ENCODE measurements around the gene PSAPL1.

The PSAPL1 gene

DNA sequence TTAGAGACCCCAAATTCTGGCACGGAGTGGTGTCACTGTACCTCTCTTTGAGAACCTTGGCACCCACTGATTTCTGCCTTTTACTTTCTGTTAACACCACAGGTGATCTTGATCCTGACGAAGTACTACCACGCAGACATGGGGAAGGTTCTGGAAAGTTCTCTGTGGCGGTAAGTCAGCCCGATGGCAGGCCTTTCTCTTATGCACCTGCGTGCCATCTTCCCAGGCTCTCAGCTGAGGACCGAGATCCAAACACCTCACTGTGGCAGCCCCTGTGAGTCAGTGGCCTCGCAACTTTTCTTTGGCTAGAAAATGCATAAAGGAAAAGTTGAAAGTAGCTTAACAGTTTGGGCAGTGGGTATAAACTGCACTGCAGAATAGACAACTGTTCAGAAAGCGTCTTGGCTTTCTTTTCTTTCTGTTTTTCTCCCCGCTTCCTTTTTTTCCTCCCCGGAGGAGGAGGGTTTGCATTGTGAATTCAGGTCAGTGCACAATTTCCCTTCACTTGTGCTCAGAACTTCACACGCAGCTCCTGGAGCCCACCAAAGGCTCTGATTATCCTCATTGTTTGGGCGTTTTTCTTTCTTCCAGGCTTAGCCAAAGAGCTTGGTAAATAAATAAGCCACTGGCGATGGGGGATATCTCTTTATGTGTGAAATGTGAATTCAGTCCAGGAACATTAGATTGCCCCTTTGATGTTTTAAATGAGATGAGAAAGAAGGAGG lies 38.4 kb downstream of the PSAPL1 start:
- DNase-seq (ENCODE audit: low spot score), result no peak

DNA sequence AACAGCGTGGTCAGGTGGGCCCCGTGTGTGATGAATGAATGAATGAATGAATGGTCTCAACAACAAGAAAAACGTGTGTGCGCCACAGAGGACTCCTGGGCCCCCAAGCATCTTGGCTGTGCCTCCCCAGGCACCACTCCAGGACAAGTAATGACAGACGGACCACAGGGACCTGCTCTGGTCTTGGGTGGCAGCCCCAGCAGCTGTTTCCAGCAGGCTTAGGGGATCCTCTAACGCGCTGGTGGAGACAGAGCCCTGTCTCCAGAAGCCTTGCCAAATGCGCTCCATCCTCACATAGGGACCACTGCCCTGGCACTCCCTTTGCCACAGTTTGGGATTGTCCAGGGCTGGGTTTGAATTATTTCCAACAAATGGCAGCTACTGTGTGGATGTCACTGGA lies 39.1 kb downstream of the PSAPL1 start:
- no peak for DNase-seq (ENCODE audit: low spot score)

DNA sequence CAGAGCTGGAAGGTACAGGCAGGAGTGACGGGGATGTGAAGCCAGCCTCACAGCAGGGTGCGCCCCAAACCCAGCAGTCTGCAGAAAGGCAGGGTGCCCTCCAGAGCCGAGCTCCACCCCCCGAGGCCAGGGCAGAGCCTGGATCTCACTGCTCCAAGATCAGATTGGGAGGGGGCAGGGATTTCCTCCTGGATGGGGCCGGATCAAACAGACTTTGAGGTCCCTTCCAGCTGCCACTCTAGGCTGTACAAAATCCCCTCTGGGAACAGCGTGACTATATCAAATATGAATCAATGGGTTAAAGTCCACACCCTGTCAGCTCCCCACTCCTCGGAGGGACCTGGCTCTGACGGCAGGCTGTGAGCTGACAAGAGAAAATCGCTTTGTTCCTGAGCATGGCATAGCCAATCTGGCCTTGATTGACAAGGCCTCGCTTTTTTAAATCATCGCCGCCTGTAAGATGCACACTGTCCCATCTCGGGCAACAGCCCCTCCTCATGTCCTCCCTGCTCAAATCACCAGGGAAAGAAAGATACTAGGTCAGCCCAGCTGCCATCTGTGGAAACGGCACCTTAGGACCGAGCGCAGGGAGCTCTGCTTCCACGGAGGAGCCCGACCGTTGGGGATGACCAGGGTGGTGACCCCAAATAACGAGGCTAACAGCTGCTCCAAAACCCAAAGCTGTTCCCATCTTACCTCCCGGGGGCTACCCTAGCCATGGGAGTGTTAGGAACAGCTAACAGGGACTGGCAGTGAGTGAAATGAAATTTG lies 39.9 kb downstream of the PSAPL1 start:
- no peak for DNase-seq (ENCODE audit: low spot score)

DNA sequence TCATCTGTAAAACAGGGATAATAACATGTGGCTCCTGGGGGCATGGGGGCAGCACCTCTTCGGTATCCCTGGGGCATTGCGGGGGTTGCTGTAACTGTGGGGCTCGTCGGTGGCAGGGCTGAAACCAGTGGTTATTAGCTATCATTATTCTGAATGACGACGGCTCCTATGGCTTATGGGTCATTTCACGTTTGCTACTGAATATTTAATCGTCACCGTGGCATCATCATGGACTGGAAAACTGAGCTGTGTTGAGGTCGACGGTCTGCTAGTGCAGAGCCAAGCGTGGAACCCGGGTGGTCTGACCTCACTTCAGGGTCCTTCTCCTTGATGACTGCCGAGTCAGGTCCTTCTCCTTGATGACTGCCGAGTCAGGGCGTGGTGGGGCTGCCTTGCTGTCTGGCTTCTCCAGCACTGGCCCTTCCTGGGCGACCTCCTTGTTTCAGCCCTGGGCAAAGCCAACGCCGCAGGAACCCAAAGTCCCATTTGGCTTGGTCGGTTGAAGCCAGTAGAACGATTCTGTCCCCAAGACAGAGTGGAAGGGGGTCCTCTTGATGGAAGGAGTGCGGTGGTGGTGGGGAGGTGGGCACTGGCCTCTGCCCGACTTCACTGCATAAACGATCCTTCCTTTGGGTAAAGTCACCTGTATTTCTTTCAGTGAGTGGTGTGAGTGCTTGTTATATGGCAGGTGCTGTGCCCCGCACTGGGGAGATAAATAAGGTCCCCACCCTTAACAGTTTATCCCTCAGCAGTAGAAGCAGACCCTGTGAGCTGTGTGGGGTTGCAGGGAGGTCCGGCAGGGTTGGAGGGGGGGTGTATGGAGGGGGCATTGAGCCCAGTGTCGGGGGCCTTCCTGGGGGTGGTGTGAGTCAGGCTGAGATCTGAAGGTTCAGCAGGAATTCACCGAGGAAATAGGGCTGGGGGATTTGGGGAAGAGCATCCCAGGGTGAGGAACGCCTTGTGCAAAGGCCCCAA lies 40.8 kb downstream of the PSAPL1 start:
- DNase-seq (ENCODE audit: low spot score), result no peak

DNA sequence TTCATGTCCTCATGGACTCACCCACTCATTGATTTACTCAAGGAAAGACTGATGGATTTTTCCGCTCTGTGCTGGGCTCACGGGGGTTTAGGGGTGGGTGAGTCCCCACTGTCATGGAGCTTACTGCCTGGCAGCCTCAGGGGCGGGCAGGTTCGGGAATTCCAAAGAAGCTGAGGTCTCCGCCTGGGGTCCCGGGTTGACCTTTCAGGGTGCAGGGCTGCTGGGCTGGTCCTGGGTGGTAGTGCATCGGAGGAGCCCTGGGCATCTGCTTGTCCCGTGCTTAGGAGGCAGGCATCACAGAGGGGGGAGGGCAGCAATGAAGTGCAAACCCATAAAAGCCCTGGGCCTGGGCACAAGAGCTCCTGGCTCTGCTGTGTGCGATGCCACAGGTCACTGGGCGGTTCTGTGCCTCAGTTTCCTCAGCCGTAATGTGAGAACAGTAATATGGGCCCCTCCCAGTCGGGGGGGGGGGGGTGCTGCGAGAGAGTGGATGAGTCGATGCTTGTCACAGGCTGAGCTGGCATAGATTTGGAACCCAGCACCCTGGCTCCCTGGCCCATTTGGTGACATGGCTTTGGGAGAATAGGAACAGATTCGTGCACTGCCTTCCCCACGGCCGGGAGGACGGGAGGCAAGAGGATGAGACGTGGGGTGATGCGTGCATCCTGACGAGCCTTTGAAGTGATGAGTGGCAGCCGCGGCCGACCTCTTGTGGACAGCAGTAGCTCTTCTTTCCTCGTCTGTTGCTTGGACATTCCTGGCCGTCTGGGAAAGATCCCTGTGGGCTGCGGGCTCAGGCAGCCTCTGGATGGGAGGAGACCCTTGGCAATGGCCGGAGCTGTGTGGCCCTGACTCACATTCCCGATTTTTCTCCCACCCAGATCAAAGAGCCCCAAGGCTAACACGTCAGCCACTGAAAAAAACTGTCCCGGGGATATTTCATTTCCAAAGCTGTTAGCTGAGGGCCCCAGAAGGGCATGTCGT lies 42.0 kb downstream of the PSAPL1 start:
- DNase-seq (ENCODE audit: low spot score), result no peak

DNA sequence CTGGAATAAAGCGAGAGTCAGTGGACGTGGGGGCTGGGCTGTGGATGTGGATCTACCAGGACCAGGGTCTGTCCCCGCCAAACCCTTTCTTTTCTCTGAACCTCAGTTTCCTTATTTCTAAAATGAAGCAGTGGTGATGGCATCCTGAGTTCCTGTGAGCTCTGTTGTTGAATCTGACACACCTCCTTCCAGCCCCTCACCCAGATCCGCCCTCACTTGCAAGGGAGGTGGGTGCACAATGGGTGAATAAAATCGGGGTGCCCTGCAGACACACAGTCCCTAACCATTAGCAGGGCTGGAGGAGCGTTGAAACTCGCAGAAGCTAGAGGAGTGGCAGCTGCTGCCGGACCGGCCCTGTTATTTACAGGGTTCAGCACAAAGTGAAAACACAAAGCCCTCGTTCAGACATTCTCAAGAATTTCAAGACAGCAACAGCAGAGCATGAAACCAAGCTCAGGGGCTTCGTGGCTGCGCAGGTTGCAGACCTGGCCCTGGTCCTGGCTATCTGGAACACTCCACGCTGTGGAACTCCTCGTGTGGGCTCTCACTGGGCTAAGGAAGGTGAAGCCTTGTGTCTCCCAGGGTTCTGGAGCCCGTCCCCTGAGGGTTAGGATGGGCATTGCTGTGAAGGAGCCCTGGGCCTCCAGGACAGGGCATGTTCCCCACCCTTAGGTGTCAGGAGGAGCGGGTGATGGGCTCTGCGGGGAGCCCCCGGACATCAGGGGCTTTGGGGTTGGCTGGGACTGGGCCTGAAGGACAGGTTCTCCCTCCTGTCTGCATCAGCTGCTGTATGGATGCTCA lies 42.9 kb downstream of the PSAPL1 start:
- no peak for DNase-seq (ENCODE audit: low spot score)

DNA sequence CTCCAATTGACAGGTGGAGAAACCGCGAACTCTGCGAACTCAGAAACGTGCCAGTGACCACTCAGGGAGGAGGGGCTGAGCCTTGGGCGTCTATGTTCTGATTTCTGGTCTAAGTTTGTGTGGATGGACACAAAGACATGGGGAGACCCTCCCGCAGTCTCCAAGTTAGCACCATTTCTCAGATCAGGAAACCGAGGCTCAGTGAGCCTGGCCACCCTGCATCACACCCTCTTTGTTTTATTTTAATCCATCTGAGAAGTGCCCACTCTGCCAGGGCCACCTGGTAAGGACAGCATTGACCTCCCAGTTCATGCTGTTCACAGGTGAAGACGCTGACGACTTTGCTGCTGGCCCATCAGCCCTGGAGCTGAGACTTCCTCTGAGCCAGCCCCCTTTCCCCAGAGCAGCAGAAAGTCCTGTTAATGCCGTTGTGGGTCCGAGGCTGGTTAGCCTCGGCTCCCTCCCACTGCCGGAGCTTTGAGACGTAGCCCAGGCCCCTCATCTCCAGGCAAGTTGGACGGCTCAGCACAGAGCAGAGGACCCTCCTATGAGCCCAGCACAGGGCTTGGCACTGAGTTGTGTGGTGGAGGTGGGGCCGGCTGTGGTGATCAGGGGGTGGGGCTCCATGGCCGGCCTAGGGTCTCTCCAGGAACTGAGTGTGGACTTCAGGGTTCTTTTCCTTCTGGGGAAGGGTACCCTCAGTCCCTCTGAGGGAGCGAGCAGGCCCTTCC lies 43.7 kb downstream of the PSAPL1 start:
- DNase-seq (ENCODE audit: low spot score), result no peak

DNA sequence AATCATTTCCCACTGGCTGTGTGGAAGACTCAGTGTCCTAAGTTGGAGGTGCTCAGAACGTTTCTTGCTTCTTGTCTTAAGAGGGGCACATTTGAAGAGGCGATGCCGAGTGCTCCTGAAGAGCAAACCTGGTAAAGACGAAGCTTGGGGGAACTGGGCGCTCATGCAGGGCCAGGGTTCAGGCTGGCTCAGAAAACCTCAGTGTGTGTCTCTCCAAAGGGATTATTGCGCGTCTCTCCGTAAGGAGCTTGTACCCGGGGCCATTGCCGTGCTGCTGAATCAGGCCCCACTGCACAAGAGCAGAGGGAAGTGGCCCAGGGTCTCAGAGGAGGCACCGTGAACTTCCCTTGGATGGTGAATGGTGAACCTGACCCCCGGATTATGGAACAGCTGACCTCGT lies 44.4 kb downstream of the PSAPL1 start:
- no peak for DNase-seq (ENCODE audit: low spot score)

DNA sequence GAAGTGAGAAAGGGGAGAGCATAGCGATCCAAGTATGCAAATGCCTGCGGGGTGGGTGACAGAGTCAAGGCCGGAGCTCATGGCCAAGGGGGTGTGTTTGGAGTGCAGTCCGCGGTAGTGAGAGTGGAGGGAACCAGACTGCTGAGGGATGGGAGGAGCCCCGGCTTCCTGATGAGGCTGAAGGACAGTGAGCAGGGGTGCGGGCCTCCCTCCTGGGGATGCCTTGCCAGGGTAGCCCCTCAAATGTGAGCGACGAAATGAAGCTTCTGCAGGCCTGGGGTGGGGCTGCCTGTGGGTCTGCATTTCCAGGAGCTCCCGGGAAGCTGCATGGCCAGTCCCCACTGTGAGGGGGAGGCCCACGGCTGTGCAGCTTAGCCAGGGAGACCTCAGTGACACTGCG lies 45.0 kb downstream of the PSAPL1 start:
- DNase-seq (ENCODE audit: low spot score), result no peak

DNA sequence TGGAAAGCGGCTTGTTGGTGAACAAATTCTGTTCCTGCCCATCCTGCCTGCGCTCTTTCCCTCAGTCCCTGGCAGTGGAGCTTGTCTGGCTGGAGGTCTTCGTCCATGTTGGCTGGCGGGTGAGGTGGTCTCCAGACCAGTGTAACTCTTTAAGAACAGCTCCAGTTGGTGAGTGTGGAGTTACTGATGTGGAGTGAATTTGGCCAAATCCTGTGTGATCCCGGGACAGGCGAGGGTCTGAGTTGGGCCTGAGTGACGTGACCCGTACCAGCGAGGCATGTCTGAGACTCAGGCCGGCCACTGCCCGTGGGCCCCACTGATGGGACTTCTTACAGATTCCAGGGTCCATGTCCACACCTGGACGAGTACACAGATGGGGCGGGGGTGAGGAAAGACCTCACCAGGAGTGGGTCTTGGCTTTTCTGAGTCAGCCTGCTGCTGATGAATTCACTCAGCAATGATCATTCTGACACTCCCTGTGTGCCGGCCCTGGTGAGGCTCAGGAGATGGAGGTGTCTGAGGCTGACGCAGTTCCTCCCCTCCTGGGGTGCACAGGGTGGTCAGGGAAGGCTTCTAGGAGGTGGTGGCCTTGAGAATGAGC lies 45.5 kb downstream of the PSAPL1 start:
- no peak for DNase-seq (ENCODE audit: low spot score)

DNA sequence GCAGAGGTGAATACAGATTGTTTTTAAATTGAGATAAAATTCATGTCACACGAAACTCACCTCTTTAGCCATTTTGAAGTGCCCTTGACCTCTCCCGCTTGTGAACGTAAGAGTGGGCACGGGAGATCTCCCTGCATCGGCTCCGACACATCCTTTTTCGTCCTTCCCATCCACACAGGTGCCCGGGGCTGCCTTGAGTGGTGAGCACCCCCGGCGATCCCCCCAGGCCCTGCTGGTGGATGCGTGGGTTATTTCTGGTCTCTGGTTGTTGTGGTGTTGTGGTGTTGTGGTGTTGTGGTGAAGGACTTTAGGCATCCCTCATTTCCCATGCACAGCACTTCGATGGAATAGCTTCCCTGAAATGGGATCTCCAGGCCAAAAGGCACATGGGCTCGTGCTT lies 46.1 kb downstream of the PSAPL1 start:
- no peak for DNase-seq (ENCODE audit: low spot score)

DNA sequence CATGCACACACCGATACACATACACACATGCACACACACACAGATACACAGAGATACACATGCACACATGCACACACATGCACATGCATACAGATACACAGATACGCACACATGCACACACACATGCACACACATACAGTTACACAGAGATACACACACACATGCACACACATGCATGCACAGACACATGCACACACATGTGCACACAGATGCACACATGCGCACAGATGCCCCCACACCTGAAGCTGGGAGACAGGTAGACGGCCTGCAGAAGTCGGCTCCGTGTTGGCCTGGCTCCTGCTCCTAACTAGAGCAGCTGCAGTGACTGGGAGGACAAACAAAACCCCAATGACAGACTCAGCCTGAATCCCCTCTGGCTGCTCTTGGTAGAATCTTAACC lies 46.8 kb downstream of the PSAPL1 start:
- no peak for DNase-seq (ENCODE audit: low spot score)

DNA sequence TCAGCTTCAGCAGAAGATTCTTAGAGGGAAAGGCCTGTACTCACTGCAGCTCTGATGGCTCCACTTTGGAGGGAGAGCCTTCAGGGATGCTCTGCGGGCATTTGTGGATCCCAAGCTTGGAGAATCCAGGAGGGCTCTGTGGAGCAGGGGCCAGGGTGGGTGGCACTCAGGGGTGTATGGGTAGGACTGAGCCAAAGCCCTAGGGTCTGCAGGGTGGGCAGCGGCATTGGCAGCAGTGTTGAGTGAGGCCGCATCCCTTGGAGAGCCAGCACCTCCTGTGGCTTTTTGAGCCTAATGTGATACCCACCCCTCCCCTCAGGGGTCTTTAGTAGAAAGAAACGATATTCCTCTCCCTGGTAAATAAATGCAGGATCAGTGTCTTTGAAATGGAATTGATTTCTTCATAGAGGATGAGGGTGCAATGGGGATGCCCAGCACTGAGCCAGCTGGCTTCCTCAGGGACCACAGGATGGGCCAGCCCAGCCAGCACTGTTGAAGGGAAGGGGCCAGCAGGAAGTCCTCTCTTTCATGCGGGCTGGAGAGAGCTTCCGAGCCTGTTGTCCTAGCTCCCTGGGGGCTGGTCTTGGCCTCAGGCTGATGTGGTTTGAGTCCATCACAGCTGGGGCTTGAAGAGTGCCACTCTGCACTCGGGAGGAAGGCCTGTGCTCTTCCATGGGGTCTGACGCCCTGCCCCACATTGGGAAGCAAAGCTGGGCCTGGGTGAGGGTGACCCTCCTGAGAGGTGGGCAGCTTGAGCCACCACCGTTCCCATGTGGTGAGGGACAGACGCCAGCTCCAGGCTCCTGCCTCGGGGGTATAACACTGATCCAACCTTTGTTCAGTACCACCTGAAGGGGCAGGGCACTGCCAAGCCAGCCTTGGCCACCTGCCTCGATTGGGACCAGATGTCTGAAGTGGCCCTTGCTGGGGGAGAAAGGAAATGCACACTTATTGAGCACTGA lies 49.5 kb downstream of the PSAPL1 start:
- DNase-seq (ENCODE audit: low spot score), result no peak

DNA sequence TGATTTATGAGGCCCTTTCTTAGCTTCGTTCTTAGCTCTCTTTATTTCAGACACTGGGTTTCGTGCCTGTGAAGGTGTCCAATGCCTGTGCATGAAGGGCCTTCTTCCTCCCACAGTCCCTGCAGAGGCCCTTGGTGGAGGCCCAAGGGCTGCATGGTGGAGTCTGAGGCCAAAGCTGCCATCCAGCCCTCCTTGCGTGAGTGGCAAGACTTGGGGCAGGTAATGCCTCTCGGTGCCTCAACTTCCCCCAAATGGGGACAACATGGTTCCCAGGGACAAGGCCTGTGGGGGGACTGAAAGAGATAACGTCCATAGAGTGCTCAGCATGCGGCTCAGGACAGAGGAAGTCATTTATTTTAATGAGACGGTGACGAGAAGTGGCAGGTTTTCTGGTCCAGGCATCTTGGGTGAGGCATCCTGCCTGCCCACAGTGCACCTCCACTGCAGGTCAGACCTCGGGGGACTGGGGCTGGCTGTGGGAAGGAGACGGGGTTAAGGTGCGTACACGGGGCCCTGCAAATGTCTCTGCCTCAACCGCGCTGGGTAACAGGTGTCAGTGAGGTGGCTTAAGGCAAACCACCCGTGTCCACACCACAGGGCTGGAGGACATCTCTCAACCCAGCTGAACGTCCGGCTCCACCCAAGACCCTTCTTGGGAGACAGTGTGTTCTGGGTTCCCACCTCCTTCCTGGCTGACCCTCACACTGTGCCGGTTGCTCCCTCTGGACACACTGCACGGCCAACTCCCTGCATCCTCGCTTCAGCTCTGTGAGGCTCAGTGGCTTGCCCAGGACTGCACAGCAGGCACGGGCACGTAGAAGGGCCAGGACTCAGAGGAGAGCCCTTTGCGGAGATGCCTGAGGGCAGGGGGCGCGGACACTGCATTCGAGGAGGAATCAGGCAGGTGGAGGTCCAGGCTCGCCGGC lies 50.5 kb downstream of the PSAPL1 start:
- no peak for DNase-seq (ENCODE audit: low spot score)

DNA sequence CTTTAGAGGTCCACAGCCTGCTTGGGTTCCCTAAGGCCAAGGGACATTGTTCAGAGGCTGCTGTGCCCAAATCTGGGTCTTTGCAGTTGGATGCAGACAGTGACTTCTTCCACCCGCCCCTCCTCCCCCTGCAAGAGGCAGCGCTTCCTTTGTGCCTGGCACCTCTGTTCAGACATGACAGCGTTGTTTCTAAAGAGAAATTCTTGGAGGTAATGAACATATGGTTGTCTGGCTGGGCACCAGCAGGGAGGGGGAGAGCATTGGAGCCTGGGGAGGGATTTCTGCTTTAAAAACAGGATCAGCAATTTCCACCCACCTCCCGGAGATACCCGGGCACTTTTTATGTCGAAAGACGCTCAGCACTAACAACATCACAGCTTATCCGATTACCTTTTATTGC lies 51.5 kb downstream of the PSAPL1 start:
- no peak for DNase-seq (ENCODE audit: low spot score)

DNA sequence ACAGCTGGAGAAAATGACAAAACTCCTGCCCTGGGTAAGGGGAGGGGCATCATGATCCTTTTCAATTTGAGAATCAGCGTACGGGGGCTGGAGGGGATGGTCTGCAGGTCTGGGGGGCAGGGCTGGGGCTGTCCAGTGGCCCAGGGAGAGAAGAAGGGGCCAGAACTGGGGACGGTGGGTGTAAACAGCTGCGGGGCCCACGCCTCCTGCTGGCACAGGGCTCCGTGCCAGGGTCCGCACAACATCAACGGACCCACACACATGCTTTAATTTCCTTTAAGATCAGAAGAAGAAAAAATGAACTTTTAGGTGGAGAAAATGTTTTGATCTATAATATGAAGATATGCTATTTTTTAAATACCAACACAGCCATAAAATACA lies 52.1 kb downstream of the PSAPL1 start:
- no peak for DNase-seq (ENCODE audit: low spot score)

All from pons (tissue), 1 donor.